Adrenal gland (tissue), 5 donors: ENCODE data around the gene CAMSAP1.

Source experiments
- CTCF ChIP-seq, 6 experiments: fragments of 450-650 bp in 4 of 6; fragments of 200-600 bp in 2 of 6; sonication (generic) in 1 of 6; IDR thresholded peaks; 1 replicate in 5 of 6; 2 replicates in 1 of 6; pipeline versions ENCODE4 v1.5.1 to v1.8.0; 2016 to 2021; ENCODE audit warnings: antibody characterized with exemption in 6 of 6, mild to moderate bottlenecking in 2 of 6, moderate library complexity in 1 of 6
- POLR2A ChIP-seq, 2 donors: fragments of 450-650 bp; IDR thresholded peaks; one replicate each; pipeline ENCODE4 v1.6.1; 2017; ENCODE audit warnings: antibody characterized with exemption in 2 of 2, mild to moderate bottlenecking in 2 of 2, moderate library complexity in 1 of 2
- donor health status: DM: no; HTN: no; CAD: no.

GRCh38 chr9:135905380-135906258 lies 1.7 kb downstream of the CAMSAP1 start:
- no peak for TF ChIP-seq CTCF (IDR thresholded peaks at IDR 0.05)
- no peak for TF ChIP-seq POLR2A (IDR thresholded peaks at IDR 0.05)
